ENCODE measurements around the gene COL23A1.

Gene COL23A1

GRCh38 chr5:178336889-178337288 lies 253.3 kb downstream of the COL23A1 start:
- DNase-seq (ENCODE audit: low spot score) = no peak

DNA sequence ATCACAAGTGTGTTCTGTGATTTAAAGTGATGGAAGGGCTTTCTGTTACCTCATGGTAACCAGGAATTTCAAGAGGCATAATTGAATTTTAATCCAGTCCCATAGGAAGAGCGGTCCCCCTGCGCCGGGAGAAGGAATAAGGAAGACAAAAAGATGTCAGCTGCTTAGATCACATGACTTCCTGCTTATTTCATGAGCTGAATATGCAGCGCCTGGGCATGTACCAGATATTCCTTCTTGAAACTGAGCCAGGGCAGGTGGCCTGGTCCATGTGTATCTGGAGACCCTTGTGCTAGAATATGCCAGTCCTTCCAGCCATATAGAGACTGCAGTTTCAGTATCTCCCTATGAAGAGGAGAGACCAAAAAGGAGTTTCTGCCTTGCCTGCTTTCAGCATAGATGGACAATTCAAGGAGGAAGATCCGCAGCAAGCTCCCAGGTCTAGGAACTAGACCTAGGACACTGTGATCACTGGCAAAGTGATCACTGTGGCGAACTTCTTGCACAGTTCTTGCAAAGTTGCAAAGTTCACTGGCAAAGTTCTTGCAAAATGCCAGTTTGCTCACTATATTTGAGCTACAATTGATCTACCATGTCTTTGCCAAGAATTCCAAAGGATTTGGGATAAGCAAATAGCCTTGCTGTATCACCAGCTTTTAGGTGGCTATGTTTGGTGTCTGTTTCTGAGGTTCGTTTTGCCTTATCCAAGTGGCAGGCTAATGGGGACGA lies 254.7 kb downstream of the COL23A1 start:
- DNase-seq (ENCODE audit: low spot score) = no peak

DNA sequence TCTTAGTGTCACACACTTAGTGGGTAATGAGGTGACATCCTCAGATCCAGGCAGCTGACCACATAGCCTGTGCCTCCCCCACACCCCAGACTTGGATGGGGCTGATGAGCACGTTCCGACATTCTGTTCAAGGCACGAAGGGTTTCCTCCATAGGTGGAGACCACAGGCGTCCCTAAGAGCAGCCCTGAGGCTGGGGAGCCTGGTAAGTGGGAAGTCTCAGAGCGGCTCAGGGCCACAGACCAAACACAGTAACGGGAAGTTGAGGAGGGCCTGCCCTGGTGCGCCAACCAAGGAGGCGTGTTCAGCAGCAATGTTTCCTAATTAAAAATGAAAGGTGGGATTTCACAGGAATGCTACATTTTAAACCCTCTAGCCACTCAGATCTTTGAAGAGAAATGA lies 255.3 kb downstream of the COL23A1 start:
- no peak for DNase-seq (ENCODE audit: low spot score)

GRCh38 chr5:178333821-178334481 lies 256.2 kb downstream of the COL23A1 start:
- DNase-seq (ENCODE audit: low spot score) = no peak

DNA sequence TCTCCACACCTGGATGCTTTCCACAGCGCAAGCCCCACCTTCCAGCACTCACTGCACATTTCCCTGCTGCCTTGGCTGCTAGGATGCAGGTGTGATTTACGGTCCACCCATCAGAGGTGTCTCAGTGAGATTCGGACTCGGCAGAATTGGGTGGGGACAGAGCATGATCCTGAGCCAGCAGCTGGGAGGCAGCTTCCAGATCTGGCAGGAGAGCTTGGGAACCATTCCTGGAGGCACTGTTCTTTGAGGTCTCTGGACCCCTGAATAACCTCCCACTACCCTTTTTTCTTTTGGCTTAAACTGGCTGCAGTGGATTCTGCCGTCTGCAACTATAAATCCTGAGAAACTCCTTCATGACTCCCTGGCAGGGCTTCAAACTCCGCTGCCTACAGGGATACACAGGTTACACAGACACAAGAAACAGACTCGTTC lies 258.0 kb downstream of the COL23A1 start:
- no peak for DNase-seq (ENCODE audit: low spot score)

DNA sequence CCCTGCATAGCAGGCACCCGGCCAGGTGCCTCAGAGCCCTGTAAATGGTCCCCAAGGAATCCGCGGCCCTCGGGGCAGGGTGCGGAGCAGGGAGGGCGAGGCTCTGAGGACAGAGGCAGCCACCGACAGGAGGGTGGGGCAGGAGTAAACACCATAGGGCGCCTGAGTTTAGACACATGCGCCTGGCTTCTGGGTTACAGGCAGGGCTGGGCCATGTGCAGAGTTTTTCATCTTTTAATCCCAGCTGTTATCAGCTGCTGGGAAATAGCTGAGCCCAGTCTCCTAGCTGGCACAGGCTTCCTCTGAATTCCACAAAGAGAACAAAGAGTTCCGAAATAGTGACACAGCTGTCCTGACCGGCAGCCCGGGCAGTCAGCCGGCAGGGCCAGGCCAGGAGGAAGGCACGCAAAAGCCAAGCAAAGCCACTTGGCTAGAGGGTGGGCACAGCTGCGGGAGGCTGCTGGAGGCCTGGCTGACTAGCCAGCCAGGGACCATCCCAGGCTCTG lies 258.6 kb downstream of the COL23A1 start:
- DNase-seq (ENCODE audit: low spot score) = no peak

GRCh38 chr5:178330791-178331404 lies 259.3 kb downstream of the COL23A1 start:
- no peak for DNase-seq (ENCODE audit: low spot score)

DNA sequence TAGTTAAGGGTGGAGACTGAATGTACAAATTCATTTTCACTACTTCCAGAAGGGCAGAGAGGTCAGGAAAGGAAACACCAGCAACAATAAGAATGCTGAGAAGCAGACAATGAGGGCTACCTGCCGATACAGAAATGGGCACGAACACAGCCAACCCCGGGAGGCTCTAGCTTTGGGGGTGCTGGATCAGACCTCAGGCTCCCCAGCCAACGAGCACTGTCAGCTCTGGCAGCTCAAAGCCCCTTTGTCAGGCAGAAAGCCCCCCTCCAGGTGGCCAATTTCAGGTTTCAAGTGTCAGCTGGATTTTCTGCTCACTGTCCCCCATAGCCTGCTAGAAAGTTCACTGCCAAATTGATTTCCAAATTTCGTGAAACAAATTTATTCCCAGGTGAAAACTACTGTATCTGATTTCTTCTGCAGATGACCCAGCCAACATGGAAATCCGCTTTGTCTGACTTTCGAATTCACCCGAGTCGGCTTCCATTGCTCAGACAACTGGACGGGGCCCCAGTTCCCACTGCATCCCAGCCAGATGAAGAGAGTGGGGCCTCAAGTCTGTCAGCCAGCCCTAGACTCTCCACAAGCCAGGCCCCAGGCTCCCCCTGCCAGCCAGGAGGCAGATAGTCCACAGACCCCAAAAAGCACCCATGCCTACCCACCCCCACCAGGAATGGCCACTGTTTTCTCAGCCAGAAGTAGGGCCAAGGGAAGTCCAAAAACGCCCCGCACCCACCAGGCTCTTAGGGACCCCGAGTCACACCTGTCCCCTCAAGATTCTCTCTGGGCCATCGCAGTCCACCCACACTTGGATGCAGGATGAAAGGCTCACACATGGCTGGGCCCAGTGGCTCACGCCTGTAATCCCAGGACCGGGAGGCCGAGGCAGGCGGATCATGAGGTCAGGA lies 261.1 kb downstream of the COL23A1 start:
- DNase-seq (ENCODE audit: low spot score) = no peak

- DNase-seq (ENCODE audit: low spot score) = no peak
Measured at GRCh38 chr5:178327931-178328711, 262.1 kb downstream of the COL23A1 start.

GRCh38 chr5:178327446-178327845 lies 262.7 kb downstream of the COL23A1 start:
- DNase-seq (ENCODE audit: low spot score) = no peak

GRCh38 chr5:178326374-178326715 lies 263.8 kb downstream of the COL23A1 start:
- DNase-seq (ENCODE audit: low spot score) = no peak

DNA sequence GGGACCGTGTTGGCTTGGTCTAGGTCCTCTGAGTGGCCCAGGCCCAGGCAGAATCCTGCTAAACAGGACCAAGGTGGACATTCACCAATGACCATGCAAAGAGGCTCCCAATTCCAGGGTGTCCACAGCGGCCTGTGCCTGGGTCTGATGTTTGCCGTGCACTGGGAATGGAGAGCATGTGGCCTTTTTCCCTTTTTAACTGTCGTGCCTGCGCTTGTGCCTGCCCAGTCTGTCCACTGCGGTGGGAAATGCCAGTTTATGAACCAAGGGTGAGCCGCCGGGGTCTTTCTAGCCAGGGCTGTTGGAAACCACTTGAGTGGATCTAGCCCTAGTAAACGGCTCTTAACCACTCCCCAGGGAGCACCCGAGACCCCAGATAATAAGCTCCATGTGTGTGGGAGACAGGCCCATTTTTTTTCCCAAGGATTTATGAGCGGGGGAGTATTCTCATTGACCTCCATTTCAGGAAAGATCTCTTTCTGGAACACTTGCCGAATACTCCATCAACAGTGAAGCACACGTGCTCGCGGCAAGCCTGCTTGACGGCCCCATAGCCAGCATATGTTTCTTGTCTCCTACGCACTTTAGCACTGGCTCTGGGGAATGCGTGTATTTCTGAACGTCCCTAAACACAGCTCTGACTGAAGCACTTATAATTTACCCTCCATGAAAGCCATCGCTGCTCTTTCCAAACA lies 264.4 kb downstream of the COL23A1 start:
- DNase-seq (ENCODE audit: low spot score) = no peak

- DNase-seq (ENCODE audit: low spot score) = no peak
Measured at GRCh38 chr5:178325311-178325678, 264.9 kb downstream of the COL23A1 start.

DNA sequence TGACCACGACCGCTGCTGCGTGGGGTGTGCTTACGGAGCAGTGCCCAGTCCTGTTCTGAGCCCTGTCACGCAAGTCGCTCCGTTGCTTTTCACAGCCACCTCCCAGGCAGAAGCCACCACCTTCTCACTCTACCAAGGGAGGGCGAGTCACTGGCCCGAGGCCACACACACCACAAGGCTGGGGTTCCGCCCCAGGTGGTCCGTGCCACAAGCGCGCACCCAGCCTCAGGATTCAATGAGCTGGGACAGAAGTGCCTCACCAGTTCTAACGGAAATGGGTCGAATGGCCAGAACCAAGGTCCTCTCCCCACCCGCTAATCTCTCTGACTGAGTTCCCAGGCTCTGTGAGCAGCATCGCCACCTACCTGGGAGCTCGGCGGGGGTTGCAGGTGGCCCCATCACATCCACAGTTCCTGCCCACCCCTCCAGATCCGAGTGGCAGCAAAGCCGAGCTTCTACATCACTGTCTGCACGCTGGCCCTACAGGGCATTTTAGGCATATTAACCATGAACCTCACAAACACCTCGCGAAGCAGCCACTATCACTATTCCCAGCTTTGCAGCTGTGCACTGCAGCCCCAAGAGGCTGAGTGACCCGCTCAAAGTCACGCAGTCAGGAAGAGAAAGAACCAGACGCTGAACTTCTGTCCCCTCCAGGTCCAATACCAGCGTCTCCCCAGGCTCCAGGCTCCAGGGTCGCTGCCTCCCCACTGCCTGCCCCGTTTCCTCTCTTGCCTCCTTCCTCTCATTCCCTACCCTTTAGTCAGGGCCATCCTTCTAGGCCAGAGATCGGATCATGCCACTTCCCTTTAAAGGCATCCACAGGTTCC lies 265.5 kb downstream of the COL23A1 start:
- DNase-seq (ENCODE audit: low spot score) = no peak

GRCh38 chr5:178323961-178324360 lies 266.2 kb downstream of the COL23A1 start:
- DNase-seq (ENCODE audit: low spot score) = no peak

DNA sequence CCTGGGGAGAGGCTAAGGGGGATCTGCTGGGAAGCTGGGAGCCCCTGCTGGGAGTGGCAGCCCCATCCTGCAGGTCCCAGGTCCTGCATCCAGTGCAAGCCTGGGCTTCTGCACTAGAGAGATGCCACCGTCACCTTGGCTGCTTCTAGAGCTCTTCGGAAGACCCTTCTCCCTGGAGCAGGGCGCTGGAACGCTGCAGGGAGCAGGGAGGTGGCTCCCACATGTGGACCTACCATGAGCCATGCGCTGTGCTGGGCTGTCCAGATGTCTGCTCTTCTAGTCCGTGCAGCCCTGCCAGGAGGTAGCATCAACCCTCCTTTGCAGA lies 266.7 kb downstream of the COL23A1 start:
- DNase-seq (ENCODE audit: low spot score) = no peak

DNA sequence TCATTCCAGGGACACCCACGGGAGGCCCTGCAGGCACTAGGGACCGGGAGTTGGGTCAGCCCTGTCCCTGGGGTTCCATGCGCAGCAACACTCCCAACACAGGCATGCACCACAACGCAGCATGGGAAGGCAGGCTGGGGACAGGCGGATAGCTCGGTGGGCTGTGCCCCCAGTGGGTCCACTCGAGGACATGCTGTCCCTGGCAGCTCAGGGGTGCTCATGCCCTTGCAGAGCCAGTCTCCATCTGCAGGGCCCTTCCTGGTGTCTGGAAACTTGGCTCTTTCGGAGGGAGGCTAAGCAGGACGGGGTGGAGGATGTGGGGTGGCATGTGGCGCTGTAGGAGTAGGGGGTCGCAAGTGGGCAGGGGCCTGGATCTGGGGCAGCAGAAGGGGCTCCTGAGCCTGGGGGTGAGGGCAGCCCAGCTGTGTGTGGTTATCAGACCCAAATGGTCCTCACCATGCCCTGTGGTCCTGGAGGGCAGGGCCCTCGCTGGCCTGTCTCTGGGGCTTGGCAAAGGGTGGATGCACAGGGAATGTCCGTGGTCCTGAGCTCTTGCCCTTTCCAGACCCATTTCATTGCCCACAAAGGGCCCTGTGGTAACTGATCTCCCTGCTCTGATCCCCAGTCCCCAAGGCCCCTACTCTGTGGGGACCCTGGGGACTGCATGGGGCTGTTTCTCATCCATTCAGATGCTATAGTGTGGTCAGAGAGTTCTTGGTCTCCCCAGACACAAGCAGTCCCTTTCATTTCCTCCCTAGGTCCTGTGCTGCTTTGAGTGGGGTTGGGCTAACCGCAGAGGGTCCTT lies 267.3 kb downstream of the COL23A1 start:
- DNase-seq (ENCODE audit: low spot score) = no peak

- no peak for DNase-seq (ENCODE audit: low spot score)
Measured at GRCh38 chr5:178320281-178320855, 269.8 kb downstream of the COL23A1 start.

DNA sequence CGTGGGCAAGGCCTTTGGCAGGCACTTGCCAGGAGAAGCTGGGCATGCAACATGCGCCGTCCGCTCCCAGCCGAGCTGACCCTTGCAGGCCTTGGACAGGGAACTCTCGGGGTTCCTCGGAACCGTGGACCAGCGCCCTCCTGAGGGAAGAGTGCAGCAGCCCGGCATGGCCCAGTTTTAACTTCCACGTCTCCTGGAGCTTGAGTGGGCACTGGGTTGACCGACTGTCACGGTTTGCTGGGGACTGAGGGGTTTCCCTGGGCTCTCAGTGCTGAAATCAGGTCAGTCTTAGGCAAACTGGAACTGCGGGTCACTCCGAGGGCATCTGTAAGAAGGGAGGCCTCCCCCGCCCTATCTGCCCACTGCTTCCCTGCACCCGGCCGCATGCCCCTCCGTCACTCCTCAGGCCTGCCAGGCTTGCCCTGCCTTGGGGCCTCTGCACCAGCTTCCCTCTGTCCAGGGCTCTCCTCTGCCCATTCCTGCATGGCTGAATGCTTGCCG lies 270.6 kb downstream of the COL23A1 start:
- DNase-seq (ENCODE audit: low spot score) = no peak

All from CD4-positive, alpha-beta T cell treated with Interleukin-2 at 100 ng/mL for 4 hours (primary cell).